ENCODE data around the gene MYO7A. TPM values are rescaled to one million over a fixed set of nuclear protein-coding genes. Genes with fewer than 3 reads are reported as not detected.
A peak's percentile ranks its signal among the peaks of the same experiment; 100 is the strongest.

MYO7A gene
- total RNA-seq, 1 donor from 2014 or later = 0.97 TPM

- H3K4me1 Mint-ChIP-seq = peaks cover 31% of the 10 kb centered on the region
- H3K9me3 Mint-ChIP-seq = no peaks in the 10 kb centered on the region
- H3K36me3 ChIP-seq = no peaks in the 10 kb centered on the region
Measured at GRCh38 chr11:77129069-77129841, 1.2 kb downstream of the MYO7A start.

GRCh38 chr11:77129842-77130756 is 2.1 kb downstream of the MYO7A start:
- Histone ChIP-seq H3K4me2 (no peak overlapping the region), H3K27ac (no peak overlapping the region), H3K36me3 (no peaks in the 10 kb centered on the region), H3K79me2 (ENCODE audit: low read depth) (no peaks in the 10 kb centered on the region), H3K9me3 (ENCODE audit: low read depth) (no peaks in the 10 kb centered on the region), H3K27me3 (no peaks in the 10 kb centered on the region), H3K4me3 (no peak overlapping the region), H4K20me1 (ENCODE audit: low read depth) (no peaks in the 10 kb centered on the region), H3K9ac (no peak overlapping the region), H3K4me1 (peaks cover 9% of the 10 kb centered on the region), H2AFZ (replicated peaks) (no peak overlapping the region), H3F3A (ENCODE audit: low read depth) (peaks cover 5% of the 10 kb centered on the region)
- no peaks in the 10 kb centered on the region for H3K36me3 Mint-ChIP-seq
- H3K4me3 Mint-ChIP-seq = no peak overlapping the region
- no peaks in the 10 kb centered on the region for H3K9me3 Mint-ChIP-seq
- H3K27me3 Mint-ChIP-seq (ENCODE audit: insufficient read depth, low read depth) = peaks cover 7% of the 10 kb centered on the region
- no peak overlapping the region for H3K27ac Mint-ChIP-seq
- no peak for TF ChIP-seq EZH2 (IDR thresholded peaks at IDR 0.05)
- no peak for DNase-seq (ENCODE audit: low spot score)
- H3K4me1 Mint-ChIP-seq = peaks cover 31% of the 10 kb centered on the region

More at GRCh38 chr11:77129069-77129841, 1.2 kb downstream of the MYO7A start:
- no peak for DNase-seq (ENCODE audit: low spot score)
- Mint-ChIP-seq H3K27me3 (ENCODE audit: insufficient read depth, low read depth) (peaks cover 7% of the 10 kb centered on the region), H3K4me3 (no peak overlapping the region), H3K36me3 (no peaks in the 10 kb centered on the region), H3K27ac (no peak overlapping the region)
- Histone ChIP-seq H3K4me3 (no peak overlapping the region), H3K9ac (no peak overlapping the region), H3F3A (ENCODE audit: low read depth) (peaks cover 5% of the 10 kb centered on the region), H3K79me2 (ENCODE audit: low read depth) (no peaks in the 10 kb centered on the region), H3K27me3 (no peaks in the 10 kb centered on the region), H2AFZ (replicated peaks) (no peak overlapping the region), H3K4me2 (no peak overlapping the region), H3K27ac (no peak overlapping the region), H4K20me1 (ENCODE audit: low read depth) (no peaks in the 10 kb centered on the region), H3K4me1 (peaks cover 9% of the 10 kb centered on the region), H3K9me3 (ENCODE audit: low read depth) (no peaks in the 10 kb centered on the region)
- TF ChIP-seq CTCF (IDR thresholded peaks at IDR 0.05) (no peak), EZH2phosphoT487 (IDR thresholded peaks at IDR 0.05) (no peak), EZH2 (IDR thresholded peaks at IDR 0.05) (no peak)

GRCh38 chr11:77130763-77131513 is 2.9 kb downstream of the MYO7A start:
- H3K4me3 ChIP-seq = no peak overlapping the region
- peaks cover 9% of the 10 kb centered on the region for H3K4me1 ChIP-seq
- no peaks in the 10 kb centered on the region for H4K20me1 ChIP-seq (ENCODE audit: low read depth)
- peaks cover 31% of the 10 kb centered on the region for H3K4me1 Mint-ChIP-seq
- H2AFZ ChIP-seq (replicated peaks) = no peak overlapping the region
- H3K9me3 Mint-ChIP-seq = no peaks in the 10 kb centered on the region
- peaks cover 7% of the 10 kb centered on the region for H3K27me3 Mint-ChIP-seq (ENCODE audit: insufficient read depth, low read depth)
- DNase-seq (ENCODE audit: low spot score) = peak; percentile 12
- TF ChIP-seq CTCF (IDR thresholded peaks at IDR 0.05) (no peak), EZH2phosphoT487 (IDR thresholded peaks at IDR 0.05) (no peak), EZH2 (IDR thresholded peaks at IDR 0.05) (no peak)
- no peak overlapping the region for H3K4me3 Mint-ChIP-seq
- no peak overlapping the region for H3K4me2 ChIP-seq
- no peaks in the 10 kb centered on the region for H3K9me3 ChIP-seq (ENCODE audit: low read depth)
- no peak overlapping the region for H3K27ac ChIP-seq
- H3K36me3 ChIP-seq = no peaks in the 10 kb centered on the region
- H3K79me2 ChIP-seq (ENCODE audit: low read depth) = no peaks in the 10 kb centered on the region
- no peak overlapping the region for H3K9ac ChIP-seq
- no peaks in the 10 kb centered on the region for H3K36me3 Mint-ChIP-seq
- no peaks in the 10 kb centered on the region for H3K27me3 ChIP-seq
- H3K27ac Mint-ChIP-seq = peak overlapping the region; percentile 34
- peaks cover 5% of the 10 kb centered on the region for H3F3A ChIP-seq (ENCODE audit: low read depth)
